SIG-M5 treated with dmso at 0.1 percent for 504 hours (cell line): ENCODE results near the gene PHKA2.

Experiments used
- DNase-seq: peaks from one replicate; lab custom pipeline; 2025; ENCODE audit not compliant: unreplicated experiment; lab: John Stamatoyannopoulos, UW

PHKA2 gene

DNA sequence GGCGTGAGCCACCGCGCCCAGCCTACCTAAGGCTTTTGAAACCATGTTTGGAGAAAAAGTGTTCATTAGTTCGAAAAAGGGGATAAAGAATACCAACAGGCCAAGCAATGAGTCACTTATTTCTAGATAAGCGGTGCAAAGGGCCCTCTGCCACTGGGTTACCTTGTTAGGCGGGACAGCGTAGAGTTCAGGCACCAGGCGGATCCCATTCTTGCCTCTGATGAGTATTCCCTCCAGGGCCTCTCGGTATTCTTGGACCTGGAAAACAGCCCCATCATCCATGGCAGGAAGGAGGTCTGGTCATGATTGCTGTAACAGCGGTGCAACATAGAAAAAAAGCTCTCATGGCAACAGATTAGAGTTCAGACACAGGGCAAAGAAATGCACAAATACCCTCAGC is 48.0 kb downstream of the PHKA2 start:
- DNase-seq = no peak

DNA sequence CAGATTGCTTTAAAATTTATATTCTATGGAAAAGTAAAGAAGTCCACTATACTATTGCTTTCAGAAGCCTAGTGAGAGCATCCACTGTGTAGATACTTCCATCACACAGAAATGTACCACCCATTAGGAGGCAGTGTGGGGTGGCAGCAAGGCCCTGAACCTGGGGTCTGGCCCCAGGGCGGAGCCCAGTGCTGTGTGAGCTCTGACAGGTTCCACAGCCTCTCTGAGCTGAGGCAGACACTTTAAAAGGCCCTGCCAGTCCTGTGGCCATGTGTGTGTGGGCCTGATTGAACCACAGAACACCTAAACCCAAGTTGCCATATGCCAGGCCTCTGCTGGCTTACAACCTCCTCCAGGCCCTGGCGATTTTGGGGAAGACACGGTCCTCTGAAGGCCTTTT is 49.2 kb downstream of the PHKA2 start:
- no peak for DNase-seq

DNA sequence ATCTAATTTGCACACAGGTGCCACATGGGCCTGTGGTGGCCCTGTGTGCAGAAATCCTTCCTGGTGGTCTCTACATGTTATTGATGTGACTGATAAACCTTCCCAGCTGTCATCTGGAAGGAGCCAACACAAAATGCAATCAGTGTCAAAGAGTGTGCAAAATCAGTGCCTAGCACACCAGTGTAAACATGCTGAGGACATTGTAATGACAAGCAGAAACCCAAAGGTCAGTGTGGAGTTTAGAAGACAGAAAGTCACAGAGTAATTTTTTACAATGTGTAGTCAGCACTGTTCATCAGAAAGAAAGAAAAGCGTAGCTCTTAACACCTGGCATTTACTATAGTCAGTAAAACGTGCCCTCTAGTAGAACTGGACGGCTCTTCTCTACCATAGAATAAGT is 50.3 kb downstream of the PHKA2 start:
- DNase-seq = no peak

DNA sequence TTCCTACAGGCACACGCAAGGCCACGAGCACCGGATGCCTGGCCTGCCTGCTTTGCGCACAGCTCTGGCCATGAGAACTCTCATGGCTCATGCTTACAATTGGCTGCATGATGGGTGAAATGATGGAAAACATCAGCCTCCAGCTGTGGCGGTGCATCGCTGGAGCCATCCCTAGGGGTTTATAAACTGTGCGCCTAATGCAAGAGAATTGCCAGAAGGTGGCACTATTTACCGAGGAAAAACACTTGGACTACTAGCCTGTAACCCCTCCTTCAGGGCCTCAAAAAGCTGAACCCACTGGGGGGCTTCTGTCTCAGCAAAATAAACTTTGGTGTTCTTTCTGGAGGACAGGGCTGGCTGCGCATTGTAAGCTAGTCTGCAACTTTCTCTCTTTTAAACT is 51.9 kb downstream of the PHKA2 start:
- DNase-seq = no peak

DNA sequence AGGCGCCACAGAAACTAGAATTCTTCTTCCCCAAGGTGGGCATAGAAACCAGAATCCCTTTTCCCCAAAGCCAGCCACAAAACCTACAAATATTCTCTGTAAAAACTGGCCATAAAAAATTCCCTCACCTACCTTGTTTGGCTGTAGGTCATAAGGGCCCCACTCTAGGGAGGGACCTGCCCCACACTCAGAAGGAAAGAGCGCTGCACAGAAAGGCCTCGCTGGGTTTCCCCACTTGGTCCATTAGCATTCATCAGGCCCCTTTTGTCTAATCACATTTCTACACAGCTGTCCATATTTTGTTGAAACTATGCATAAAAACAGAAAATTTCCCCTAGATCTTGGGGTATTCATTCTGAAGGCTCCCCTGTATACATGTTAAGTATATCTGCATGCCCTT is 54.1 kb downstream of the PHKA2 start:
- no peak for DNase-seq

DNA sequence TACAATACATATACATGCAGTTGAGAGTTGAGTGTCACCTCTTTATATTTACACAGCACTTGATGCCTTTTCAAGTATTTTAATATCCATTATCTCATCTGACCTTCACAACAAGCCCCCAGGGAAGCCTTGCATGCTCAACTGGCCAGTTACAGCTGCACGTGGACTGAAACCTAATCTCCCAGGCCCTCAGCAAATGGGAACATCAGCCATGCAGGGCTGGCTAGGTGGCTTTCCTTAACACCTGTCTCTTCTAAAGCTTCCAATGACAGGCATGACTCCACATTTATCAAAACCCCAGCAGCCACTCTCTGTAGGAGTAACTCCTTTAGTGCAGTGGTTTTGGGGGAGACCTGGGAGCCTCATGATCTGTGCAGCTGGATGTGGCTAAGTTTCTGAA is 56.4 kb downstream of the PHKA2 start:
- DNase-seq = no peak

DNA sequence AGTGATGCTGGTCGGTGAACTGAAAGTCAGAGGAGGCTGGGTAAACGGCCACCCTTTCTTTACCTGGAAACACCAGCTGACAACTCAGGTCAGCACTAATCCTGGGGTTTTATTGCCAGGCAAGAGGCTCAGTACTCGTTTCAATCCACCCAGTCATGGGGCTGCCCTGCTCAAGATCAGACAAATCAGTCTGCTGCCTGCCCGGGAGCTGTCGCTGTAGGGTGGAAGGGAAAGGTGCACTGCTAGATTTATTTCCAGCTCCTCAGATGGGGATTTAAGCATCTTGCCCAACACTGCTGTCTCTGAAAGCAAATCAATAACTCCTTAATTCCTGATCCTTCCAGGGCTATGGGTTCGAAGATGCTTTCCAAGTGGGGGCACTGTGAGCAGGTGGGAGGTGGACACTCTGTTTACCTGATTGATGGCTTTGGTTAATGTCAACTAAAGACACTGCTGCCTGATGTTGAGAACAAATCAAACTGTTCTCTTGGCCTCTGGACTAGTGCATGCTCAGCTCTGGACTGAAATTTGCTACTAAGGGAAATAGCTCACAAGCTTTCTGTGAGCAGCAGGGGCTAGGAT is 59.3 kb downstream of the PHKA2 start:
- DNase-seq = no peak

DNA sequence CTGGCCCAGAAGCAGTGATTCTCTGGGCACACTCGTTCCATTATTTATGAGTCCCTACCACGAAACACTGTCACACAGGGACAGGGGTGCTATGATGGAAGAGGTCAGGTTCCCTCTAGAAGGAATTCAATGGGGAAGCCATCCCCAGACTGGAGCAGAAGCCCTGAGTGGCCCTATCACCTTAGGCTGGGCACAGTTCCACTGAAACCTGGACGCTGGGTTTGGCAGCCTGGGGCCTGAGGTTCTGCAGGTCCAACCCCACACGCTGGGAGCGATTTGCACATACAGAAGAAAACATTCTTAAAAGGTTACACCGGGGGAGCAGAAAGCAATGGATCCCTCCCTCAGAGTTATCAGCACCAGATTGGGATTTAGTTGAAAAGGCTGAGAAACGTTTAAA is 63.3 kb downstream of the PHKA2 start:
- DNase-seq = no peak

DNA sequence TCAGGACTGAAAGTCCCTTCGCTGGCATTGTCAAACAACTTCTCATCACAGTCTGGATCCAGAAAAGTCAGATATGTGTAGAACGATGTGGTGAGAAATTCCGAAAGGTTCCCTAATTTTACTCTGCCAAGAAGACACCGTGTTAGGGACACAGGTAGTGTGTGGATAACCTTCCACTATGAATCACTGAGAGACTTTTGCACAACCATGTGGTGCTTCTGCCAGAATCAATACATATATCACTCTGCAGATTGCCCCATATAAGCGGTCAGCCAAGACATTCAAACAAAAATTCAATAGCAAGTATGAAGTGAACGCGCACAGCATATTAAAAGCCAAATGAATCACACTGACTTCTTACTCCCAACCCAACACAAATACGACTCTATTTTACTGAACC is 63.8 kb downstream of the PHKA2 start:
- no peak for DNase-seq

DNA sequence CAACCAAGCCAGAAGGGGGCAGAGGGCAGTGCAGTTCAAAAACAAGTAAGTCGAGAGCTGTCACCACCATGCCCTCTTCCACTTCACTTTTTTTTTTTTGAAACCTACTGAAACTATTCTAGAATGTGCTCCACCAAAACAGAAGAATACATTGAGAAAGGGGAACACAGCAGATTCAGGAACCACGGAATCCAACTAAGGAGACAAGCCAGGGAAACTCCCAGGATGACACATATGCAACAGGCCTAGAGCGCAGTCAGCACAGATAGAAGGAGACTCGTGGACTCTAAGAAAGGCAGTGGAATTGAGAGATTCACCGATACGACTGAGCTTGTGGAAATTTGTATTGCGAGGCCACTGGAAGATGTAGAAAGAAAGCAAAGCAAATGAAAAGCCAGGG is 66.1 kb downstream of the PHKA2 start:
- no peak for DNase-seq

DNA sequence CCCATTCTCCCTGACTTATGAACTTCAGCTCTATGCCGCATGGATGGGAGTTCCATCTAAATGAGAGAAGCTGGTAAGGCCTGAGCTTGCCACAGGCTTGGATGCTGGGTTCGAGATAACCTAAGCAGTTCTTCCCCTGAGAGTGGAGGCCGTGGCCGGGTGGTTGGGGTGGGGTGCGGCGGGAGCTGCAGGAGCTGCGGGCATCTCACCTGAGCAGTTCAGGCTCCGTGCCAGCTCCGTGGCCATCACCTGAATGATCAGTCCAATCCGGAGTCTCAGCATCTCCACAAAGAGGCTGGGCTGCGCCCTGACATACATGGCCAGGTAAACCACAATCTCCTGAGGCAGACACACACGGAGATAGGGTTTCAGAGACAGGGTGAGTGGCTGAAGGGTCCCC is 77.6 kb downstream of the PHKA2 start:
- DNase-seq = no peak

DNA sequence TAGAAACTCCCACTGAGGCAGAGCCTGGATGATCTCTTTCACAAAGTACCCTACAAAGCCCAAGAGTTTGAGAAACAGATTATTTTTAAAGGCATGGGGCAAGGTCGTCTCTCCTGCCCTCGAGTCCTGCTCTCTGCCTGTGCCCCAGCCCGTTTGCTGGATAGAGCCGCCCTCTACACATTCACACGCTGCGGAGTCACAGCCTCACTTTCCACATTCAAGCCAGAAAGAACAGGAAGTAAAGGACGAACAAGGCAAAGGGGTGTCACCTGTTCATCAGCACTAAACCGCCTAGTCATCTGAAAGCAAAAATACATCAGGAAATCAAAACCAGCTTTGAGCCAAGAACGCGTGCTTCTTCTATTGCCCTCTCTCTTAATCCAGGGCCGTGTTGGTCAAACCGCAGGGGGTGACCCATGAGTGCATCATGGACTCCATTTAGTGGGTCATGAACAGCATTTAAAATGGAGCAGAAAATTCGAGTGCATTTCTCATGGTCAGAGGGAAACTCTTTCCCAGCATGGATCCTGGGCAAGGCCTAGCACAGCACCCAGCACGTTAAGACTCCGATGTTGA is 83.4 kb downstream of the PHKA2 start:
- DNase-seq = no peak

DNA sequence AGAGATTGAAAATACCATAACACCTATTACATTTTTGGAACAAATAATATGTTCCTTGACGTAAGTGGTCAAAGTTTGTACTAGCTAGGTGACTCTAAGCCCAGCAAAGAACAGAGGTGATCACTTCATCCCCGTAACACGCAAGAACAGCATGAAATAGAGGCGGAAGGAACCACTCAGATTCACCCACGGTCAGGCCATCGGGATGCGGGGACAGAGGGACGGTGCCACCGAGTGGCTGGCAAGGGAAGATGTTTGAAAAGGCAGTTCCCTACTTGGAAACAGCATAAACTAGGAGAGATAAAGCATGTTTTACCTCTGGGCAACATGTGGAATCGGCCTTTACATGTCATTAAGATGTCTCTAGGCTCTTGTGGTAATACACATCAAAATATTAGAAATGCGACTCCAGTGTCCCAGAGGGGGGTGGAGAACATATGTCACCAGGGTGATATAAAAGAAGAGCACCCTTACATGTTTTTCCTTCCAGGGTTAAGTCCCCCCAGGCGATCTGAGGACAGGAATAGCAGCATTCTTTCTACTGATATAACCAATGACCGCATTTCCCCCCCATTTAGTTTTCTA is 84.0 kb downstream of the PHKA2 start:
- DNase-seq = no peak

DNA sequence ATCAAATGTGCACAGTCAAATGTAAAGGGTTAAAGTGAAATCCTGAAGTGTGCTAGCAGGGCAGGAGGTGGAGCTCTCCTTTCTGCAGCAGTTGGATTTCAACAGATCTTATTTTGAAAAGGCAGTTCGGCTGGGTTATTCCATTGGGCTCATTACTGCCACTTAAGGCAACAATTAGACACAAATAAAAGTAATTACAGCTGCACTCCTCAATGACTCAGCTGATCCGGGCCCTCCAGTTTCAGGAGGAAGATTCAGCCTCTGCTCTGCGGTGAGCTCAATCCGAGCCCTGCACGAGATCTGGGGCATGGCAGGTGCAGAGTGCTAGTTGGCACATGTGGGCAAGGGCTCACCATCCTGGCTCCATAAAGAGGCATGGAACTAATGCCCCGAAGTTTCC is 85.4 kb downstream of the PHKA2 start:
- no peak for DNase-seq

DNA sequence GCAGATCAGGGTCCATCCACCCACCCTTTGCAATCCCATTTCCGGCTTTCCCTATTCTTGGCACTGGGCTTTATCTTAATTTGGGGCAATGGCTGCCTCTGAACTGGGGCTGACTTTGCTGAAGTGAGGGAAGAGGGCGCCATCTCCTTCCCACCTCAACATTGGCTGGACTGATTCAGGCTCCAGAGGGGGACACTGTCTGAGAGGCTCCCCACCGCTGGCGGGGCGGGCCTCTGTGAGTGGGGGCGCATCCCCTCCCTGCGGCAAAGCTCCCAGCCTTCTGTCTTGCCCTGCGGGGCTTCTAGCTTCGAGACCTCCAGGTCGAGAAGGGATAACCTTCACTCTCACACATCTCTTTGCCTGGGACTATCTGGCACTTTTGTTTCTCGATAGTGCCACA is 85.8 kb downstream of the PHKA2 start:
- DNase-seq = no peak

DNA sequence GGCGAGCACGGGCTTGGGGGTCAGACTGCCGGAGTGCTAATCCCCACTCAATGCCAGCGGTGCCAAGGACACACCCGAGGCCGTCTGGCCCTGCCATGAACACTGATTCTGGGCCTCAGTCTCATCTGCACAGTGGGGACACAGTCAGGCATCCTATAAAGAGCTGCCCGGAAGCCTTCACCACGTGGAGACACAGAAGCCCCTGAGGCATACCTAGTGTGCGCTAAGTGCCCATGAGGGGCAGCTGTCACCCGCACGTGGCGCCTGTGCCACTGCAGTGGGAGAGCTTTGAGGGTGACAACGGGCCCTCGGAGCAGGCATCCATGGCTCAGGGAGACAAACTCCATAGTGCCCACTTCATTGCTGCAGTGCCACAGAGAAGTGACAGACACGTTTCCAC is 86.3 kb downstream of the PHKA2 start:
- no peak for DNase-seq

DNA sequence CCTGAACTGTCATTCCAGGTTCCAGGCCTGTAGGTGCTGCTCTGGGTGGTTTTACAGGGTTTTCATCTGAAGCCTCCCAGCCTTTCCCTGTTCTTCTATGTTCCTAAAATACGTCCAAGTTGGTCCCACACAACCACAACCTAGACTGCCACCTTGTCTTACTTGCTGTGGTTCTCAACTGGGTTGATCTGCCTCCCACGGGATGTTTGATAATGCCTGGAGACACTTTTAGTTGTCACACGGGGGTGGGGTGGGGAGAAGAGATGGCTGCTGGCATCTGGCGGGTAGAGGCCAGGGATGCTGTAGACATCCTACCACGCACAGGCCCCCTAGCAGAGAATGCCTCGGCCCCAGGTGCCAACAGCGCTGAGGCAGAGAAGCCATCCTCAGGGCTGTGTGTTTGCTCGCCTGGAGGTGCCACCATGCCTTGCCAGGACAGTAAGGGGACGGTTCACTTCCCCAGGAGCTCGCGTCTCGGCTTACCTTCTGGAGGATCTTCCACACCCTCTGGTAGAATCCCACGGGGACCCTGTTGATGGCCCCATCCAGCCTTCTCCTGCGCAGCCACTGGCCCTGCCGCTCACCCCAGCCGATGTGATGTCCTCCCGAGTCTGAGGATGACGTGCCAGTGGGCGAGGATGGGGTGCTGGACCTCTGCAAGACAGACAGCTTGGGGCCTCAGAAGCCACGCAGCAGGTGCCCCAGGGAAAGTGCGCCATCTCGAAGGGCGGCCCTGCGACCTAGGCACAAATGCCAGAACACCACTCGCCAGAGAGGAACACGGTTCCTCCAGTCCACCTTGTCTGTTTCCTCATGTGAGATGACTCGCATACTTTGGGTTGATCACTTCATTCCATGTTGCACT is 87.0 kb downstream of the PHKA2 start:
- DNase-seq = no peak

DNA sequence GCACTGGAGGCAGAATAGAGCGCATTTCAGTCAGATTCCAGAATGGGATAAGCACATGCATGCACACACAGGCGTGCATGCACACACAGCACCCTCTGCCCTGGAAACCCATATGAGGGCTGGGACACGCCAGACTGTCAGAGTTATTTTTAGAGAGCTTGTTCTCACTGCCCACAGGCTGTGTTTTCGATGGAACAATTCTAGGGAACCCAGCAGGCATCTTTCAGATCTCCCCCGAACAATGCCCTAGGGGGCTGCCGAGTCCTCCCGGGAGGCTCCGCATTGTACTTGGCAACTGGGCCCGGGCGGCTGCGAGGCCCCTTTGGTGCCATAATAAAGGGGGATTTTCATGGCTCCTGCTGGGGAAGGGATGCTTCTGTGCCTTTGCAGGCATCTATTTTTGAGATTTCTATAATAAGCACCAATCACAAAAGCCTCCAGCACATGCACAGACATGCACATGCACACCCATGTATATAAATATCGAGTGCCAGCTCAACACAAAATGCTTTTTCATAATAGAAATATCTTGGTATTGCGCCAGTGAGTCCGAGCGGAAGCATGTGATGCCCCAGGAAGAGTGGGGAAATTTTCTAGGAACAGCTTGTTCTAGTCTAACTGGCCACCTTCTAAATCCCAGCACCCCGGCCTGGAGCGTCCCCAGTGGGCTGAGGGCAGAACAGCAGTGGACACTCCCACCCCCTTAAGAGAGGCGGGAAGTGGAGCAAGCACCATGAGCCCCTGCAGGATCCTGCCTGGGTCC is 88.5 kb downstream of the PHKA2 start:
- DNase-seq = no peak

DNA sequence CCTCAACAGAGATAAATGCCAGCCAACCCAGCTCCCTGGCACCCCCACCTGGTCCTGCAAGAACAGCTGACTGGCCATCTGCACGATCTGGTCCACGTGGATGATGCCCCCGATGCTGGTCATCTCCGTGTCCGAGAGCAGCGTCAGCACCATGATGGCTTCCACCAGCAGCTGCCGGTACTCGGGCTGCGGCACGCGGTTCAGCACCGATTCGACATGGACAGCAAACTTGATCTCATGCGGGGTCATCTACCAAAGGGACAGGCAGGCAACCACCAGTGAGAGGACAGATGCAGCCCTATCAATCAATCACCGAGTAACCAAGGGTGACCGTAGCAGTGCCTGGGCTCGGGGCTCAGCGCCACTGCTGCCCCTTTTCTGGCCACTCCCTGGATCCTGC is 89.8 kb downstream of the PHKA2 start:
- DNase-seq = no peak

DNA sequence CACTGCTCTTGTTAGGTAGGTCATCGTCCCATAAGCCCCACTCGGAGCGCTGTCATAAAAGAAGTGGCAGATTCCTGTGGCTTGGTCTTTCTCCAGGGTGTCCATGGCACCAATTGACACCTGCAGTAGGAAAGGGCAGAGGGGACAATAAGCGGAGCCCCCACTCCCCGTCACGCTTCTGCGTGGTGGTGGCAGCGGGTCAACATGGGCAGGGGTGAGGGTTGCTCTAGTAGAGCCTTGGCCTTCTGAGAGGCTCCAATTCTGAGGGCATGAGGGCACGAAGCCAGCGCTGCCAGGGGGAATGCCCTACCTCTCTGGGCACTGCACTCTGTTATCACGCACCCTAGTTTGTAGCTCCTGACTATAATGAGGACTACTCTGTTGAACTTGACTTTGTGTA is 90.4 kb downstream of the PHKA2 start:
- DNase-seq = no peak

DNA sequence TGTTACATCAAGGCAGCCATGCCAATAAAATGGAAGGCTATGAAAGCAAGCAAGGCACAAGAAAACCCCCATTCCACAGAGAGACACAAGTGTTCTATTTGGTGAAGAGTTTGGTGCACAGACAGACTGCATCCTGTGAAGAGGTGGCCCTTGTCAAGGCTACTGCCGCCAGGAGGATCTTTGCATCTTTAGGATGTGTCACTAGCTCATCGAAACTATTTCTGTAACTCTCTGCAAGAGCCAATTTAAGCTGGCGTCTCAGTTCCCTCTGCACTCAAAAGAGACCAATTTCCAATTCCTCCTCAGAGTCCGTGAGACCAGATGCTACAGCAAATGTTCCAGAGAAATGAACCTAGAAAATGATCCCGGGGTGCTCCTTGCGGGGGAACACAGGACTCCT is 91.0 kb downstream of the PHKA2 start:
- no peak for DNase-seq

DNA sequence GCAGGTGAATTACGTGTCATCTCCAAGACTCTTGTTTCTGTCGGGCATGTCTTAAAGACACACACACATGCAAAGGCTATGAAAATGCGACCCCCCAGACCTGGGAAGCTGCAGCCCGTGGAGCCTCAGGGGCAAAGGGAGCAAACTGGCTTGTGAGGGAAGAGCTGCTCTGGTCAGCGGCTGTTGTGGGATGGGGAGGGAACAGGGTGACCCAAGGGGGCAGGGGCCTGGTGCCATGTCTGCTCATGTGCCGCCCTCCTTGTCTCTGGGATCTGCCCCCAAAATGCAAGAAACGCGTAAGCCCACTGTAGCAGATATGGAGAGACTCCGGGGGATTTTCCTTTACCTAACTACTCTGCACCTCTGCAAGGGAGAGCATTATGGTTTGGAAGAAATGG is 92.4 kb downstream of the PHKA2 start:
- DNase-seq = no peak
